Endothelial cell of umbilical vein (primary cell): ENCODE data around the gene PALD1. TPM values are rescaled to one million over a fixed set of nuclear protein-coding genes. Genes with fewer than 3 reads are reported as not detected.

Experiments
- BruUV-seq: library from RNA; stranded (reverse); fragments of 400-500 nt; replicated peaks from 2 replicates; lab custom pipeline; 2021; lab: Mats Ljungman, UMichigan
- CTCF ChIA-PET: fragments of 300-600, 350-600 bp; sonication (Branson Sonifier 250); formaldehyde crosslinking; loops from one replicate; lab custom pipeline; 2021; ENCODE audit warnings: antibody characterized with exemption, inconsistent platforms; lab: Charles Lee
- POLR2A ChIA-PET: fragments of 300-600, 350-600 bp; sonication (Branson Sonifier 250); formaldehyde crosslinking; loops from one replicate; lab custom pipeline; 2021; ENCODE audit warnings: antibody characterized with exemption, inconsistent platforms; lab: Charles Lee
- DNase-seq: peaks from one replicate; pipeline ENCODE4 v3.0.0-alpha.2; 2011; ENCODE audit warnings: low read depth, low spot score
- FAIRE-seq: peaks from 2 replicates; lab custom pipeline; 2011; peaks lifted over from hg19 to GRCh38; lab: Jason Lieb, UNC
- H2AFZ ChIP-seq: 2 replicates; pipeline ENCODE4 v1.6.0; 2012; ENCODE audit warnings: low read depth, low read length, control low read depth, inconsistent platforms
- H3K27ac ChIP-seq: 2 replicates; pipeline ENCODE4 v1.5.1; 2011; ENCODE audit warnings: low read depth, mild to moderate bottlenecking, control low read depth, low read length, moderate library complexity; ENCODE audit not compliant: insufficient read depth
- H3K27me3 ChIP-seq, 2 experiments: 2 replicates each; pipeline versions ENCODE4 v1.6.0 to v1.6.1; 2011; ENCODE audit warnings: low read length in 2 of 2, mixed read lengths in 1 of 2; ENCODE audit not compliant: control insufficient read depth in 2 of 2, insufficient read depth in 2 of 2
- H3K36me3 ChIP-seq, 2 experiments: 2 replicates in 1 of 2; 3 replicates in 1 of 2; pipeline ENCODE4 v1.5.1; 2011; ENCODE audit warnings: low read length in 2 of 2, mild to moderate bottlenecking in 1 of 2, moderate library complexity in 1 of 2; ENCODE audit not compliant: control insufficient read depth in 2 of 2, insufficient read depth in 2 of 2; ENCODE audit errors: extremely low read depth in 1 of 2
- H3K4me1 ChIP-seq: 3 replicates; pipeline ENCODE4 v1.5.1; 2011; ENCODE audit warnings: mild to moderate bottlenecking, low read length; ENCODE audit not compliant: control insufficient read depth, insufficient read depth; ENCODE audit errors: extremely low read depth
- H3K4me2 ChIP-seq: 2 replicates; pipeline ENCODE4 v1.6.1; 2011; ENCODE audit warnings: low read length, control low read depth, mixed read lengths; ENCODE audit not compliant: insufficient read depth
- H3K4me3 ChIP-seq, 3 experiments: fragments of 200-600 bp in 1 of 3; sonication (generic), shearing (Covaris generic) in 1 of 3; replicated peaks in 1 of 3; 2 replicates each; pipeline ENCODE4 v1.5.1; 2011 to 2016; ENCODE audit warnings: control low read depth in 3 of 3, low read length in 3 of 3, mild to moderate bottlenecking in 2 of 3, inconsistent platforms in 1 of 3, low read depth in 1 of 3, moderate library complexity in 1 of 3; ENCODE audit not compliant: insufficient read depth in 1 of 3
- H3K79me2 ChIP-seq: 2 replicates; pipeline ENCODE4 v1.6.0; 2012; ENCODE audit warnings: low read length, inconsistent platforms; ENCODE audit not compliant: control insufficient read depth, insufficient read depth
- H3K9ac ChIP-seq: replicated peaks from 2 replicates; pipeline ENCODE3; 2011; ENCODE audit warnings: low read length, control low read depth; ENCODE audit not compliant: insufficient read depth; ENCODE audit errors: extremely low read depth
- H3K9me1 ChIP-seq: replicated peaks from 3 replicates; pipeline ENCODE4 v1.6.0; 2011; ENCODE audit warnings: mild to moderate bottlenecking, low read length; ENCODE audit not compliant: control insufficient read depth, insufficient read depth; ENCODE audit errors: extremely low read depth
- H3K9me3 ChIP-seq: replicated peaks from 2 replicates; pipeline ENCODE4 v1.5.1; 2012; ENCODE audit warnings: low read length, inconsistent platforms; ENCODE audit not compliant: control insufficient read depth, insufficient read depth
- H4K20me1 ChIP-seq: replicated peaks from 2 replicates; pipeline ENCODE3; 2011; ENCODE audit warnings: mild to moderate bottlenecking, low read length; ENCODE audit not compliant: control insufficient read depth, insufficient read depth; ENCODE audit errors: extremely low read depth
- EZH2 ChIP-seq: IDR thresholded peaks from 2 replicates; pipeline ENCODE4 v1.6.1; 2012; ENCODE audit warnings: borderline replicate concordance, low read depth, mild to moderate bottlenecking, moderate library complexity, low read length, inconsistent platforms; ENCODE audit not compliant: severe bottlenecking
- FOS ChIP-seq: IDR thresholded peaks from 2 replicates; pipeline ENCODE4 v1.6.1; 2011; ENCODE audit warnings: mild to moderate bottlenecking, low read length, moderate library complexity, borderline replicate concordance; ENCODE audit not compliant: insufficient read depth
- GATA2 ChIP-seq: IDR thresholded peaks from 2 replicates; pipeline ENCODE4 v1.7.0; 2011; ENCODE audit warnings: low read depth, mild to moderate bottlenecking, moderate library complexity, mixed read lengths, low read length; ENCODE audit not compliant: insufficient read length, insufficient read depth
- JUN ChIP-seq: IDR thresholded peaks from 2 replicates; pipeline ENCODE4 v1.6.1; 2011; ENCODE audit warnings: borderline replicate concordance, low read depth; ENCODE audit not compliant: insufficient read length, insufficient read depth
- MYC ChIP-seq: IDR thresholded peaks from one replicate; pipeline ENCODE4 v1.6.1; 2011; ENCODE audit warnings: mild to moderate bottlenecking, low read depth, low read length
- POLR2A ChIP-seq: IDR thresholded peaks from 2 replicates; pipeline ENCODE4 v1.6.1; 2012; ENCODE audit warnings: low read depth, mild to moderate bottlenecking, control low read depth, low read length
- POLR2AphosphoS5 ChIP-seq: IDR thresholded peaks from 2 replicates; pipeline ENCODE4 v1.6.1; 2012; ENCODE audit warnings: low read depth, mild to moderate bottlenecking, control low read depth, low read length, moderate library complexity; ENCODE audit not compliant: insufficient read depth
- dilution Hi-C: fragments of 300-500 bp; cut with MboI; formaldehyde crosslinking; loops from one replicate; pipeline ENCODE4 v1.15.0; 2019; ENCODE audit warnings: low sequenced_read_pairs; ENCODE audit not compliant: extremely low pct_ligation_motif_present
- intact Hi-C: fragments of 100-400 bp; cut with micrococcal nuclease; formaldehyde crosslinking; loops from one replicate; pipeline ENCODE4 v1.10.0; 2022
- polyA plus RNA-seq, 4 experiments: library from polyadenylated mRNA; depleted of rRNA in 3 of 4; stranded (reverse) in 3 of 4; unstranded in 1 of 4; fragments of >200 nt; gene quantifications; 2 replicates each; pipeline versions ENCODE4 v1.2.1 to v1.2.3, GENCODE V29; 2011 to 2012; ENCODE audit warnings: missing spikeins in 1 of 4
- total RNA-seq: library from RNA; stranded (reverse); gene quantifications from 2 replicates; pipeline ENCODE4 v1.2.3, GENCODE V29; 2021
- TF ChIP-seq, protein P1 (sequence below): IDR thresholded peaks from 2 replicates; pipeline ENCODE4 v1.6.1; 2011; ENCODE audit not compliant: insufficient read depth, insufficient read length
- TF ChIP-seq, protein P2 (sequence below), 2 donors: IDR thresholded peaks; 1 replicate in 1 of 2; 2 replicates in 1 of 2; pipeline ENCODE4 v1.5.1; 2011; ENCODE audit warnings: low read length in 2 of 2, mild to moderate bottlenecking in 2 of 2, moderate library complexity in 2 of 2, control low read depth in 1 of 2, inconsistent platforms in 1 of 2, low read depth in 1 of 2; ENCODE audit not compliant: insufficient read depth in 1 of 2; ENCODE audit errors: extremely low read depth in 1 of 2

Gene PALD1
- total and polyA plus RNA-seq, 2 donors (not counting 3 experiments of a cell fraction or from before 2014, with no cell fraction given), result 16.6 to 73.3 TPM

DNA sequence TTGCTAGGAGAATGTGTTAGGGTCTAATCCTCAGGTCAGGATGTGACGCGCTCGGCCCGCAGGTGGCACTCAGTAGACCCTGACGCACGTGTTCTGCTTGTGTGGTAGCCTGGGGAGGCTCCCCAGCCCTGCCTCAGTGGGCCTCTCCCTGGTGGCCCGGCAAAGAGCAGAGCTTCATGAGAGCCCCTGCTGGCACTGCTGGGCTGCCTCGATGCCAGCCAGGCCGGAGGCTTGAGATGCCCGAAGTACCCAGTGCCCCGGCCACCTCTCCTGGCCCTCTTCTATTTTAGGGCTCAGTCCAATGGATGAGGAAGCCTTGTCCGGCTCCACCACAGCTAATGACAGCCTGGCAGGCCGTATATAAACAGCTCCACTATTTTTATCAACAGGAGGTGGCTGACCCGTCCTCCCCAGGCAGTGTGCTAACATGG lies 82.0 kb downstream of the PALD1 start:
- dilution Hi-C loops, result no loop called here
- H3K27ac ChIP-seq, result no peak overlapping the region

More for the DNA sequence above, 82.0 kb downstream of the PALD1 start:
- ChIA-PET POLR2A (no interaction called here), CTCF (interaction anchor here (1.3 to 2.3 kb wide), 4 partner anchors 11 to 199 kb away, joined by 3 to 8 read pairs (median 6); no protein-coding TSS in a partner anchor)
- TF ChIP-seq POLR2AphosphoS5, result no peak
- TF ChIP-seq EZH2, result no peak
- no peak for TF ChIP-seq MYC
- TF ChIP-seq, protein P1, sequence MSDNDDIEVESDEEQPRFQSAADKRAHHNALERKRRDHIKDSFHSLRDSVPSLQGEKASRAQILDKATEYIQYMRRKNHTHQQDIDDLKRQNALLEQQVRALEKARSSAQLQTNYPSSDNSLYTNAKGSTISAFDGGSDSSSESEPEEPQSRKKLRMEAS, result no peak
- no peak for TF ChIP-seq JUN
- no peak for TF ChIP-seq FOS
- TF ChIP-seq POLR2A, result no peak
- no peak for TF ChIP-seq GATA2
- TF ChIP-seq, protein P2, sequence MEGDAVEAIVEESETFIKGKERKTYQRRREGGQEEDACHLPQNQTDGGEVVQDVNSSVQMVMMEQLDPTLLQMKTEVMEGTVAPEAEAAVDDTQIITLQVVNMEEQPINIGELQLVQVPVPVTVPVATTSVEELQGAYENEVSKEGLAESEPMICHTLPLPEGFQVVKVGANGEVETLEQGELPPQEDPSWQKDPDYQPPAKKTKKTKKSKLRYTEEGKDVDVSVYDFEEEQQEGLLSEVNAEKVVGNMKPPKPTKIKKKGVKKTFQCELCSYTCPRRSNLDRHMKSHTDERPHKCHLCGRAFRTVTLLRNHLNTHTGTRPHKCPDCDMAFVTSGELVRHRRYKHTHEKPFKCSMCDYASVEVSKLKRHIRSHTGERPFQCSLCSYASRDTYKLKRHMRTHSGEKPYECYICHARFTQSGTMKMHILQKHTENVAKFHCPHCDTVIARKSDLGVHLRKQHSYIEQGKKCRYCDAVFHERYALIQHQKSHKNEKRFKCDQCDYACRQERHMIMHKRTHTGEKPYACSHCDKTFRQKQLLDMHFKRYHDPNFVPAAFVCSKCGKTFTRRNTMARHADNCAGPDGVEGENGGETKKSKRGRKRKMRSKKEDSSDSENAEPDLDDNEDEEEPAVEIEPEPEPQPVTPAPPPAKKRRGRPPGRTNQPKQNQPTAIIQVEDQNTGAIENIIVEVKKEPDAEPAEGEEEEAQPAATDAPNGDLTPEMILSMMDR (IDR thresholded peaks at IDR 0.05; ENCODE audit: extremely low read depth in 1 of 2, insufficient read depth in 1 of 2, low read depth in 1 of 2, low read length in 2 of 2), result no peak
- no peak overlapping the region for H3K4me2 ChIP-seq
- BruUV-seq, result no TSS peak
- no peaks in the 10 kb centered on the region for H3K9me1 ChIP-seq
- no peak overlapping the region for H3K4me3 ChIP-seq
- no peak overlapping the region for H3K9ac ChIP-seq
- no peaks in the 10 kb centered on the region for H4K20me1 ChIP-seq
- no peaks in the 10 kb centered on the region for H3K36me3 ChIP-seq
- H3K9me3 ChIP-seq, result no peaks in the 10 kb centered on the region
- no peaks in the 10 kb centered on the region for H3K4me1 ChIP-seq
- no peaks in the 10 kb centered on the region for H3K27me3 ChIP-seq
- intact Hi-C loops, result no loop called here
- DNase-seq (no peak), FAIRE-seq (no peak)
- H3K79me2 ChIP-seq, result no peaks in the 10 kb centered on the region
- H2AFZ ChIP-seq, result no peak overlapping the region
